ENCODE data around the gene KATNB1. TPM values are rescaled to one million over a fixed set of nuclear protein-coding genes. Genes with fewer than 3 reads are reported as not detected.

The KATNB1 gene, protein sequence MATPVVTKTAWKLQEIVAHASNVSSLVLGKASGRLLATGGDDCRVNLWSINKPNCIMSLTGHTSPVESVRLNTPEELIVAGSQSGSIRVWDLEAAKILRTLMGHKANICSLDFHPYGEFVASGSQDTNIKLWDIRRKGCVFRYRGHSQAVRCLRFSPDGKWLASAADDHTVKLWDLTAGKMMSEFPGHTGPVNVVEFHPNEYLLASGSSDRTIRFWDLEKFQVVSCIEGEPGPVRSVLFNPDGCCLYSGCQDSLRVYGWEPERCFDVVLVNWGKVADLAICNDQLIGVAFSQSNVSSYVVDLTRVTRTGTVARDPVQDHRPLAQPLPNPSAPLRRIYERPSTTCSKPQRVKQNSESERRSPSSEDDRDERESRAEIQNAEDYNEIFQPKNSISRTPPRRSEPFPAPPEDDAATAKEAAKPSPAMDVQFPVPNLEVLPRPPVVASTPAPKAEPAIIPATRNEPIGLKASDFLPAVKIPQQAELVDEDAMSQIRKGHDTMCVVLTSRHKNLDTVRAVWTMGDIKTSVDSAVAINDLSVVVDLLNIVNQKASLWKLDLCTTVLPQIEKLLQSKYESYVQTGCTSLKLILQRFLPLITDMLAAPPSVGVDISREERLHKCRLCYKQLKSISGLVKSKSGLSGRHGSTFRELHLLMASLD
- total RNA-seq: 30.8 TPM

DNA sequence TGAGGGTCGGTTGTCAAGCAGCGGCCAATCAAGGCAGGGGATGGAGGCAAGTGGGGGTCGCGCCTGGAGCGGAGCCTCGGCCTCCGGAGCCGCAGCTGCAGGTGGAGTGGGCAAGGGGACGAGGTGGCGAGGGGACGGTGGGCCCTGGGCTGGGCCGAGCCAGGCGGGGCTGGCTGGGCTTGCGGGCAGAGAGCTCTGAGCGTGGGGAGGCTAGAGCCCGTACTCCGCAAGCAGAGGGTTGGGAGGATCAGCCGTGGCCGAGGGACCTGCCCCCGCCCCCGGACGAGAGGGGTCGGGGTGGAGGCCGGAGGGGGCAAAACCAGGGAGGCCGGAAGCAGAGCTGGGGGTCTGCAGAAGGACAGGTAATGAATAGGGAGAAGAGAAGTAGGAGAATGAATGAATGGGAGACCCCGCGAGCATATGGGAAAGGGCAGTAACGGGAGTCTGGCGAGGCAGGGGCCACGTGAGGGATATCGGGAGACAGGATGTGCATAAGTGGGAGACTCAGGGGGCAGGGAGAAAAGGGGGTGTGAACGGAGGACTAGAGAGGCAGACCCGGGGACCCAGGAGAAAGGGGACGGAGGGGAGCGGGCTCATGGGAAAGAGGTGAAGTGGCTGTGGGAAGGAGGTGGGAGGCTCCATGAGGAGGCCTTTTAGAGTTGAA lies at the start of gene KATNB1:
Gene KATNB1 (plus strand): TSS at position 16 of the 664 bp plus-strand sequence. CDS start 1,474 bp downstream, outside the sequence.

GRCh38 chr16:57694725-57695679 lies 40.6 kb upstream of the KATNB1 start, which contains the start of gene DRC7:
TSS of gene DRC7 (plus strand) at chr16:57694806. CDS start at chr16:57697950, 3,144 bp downstream.

DNA sequence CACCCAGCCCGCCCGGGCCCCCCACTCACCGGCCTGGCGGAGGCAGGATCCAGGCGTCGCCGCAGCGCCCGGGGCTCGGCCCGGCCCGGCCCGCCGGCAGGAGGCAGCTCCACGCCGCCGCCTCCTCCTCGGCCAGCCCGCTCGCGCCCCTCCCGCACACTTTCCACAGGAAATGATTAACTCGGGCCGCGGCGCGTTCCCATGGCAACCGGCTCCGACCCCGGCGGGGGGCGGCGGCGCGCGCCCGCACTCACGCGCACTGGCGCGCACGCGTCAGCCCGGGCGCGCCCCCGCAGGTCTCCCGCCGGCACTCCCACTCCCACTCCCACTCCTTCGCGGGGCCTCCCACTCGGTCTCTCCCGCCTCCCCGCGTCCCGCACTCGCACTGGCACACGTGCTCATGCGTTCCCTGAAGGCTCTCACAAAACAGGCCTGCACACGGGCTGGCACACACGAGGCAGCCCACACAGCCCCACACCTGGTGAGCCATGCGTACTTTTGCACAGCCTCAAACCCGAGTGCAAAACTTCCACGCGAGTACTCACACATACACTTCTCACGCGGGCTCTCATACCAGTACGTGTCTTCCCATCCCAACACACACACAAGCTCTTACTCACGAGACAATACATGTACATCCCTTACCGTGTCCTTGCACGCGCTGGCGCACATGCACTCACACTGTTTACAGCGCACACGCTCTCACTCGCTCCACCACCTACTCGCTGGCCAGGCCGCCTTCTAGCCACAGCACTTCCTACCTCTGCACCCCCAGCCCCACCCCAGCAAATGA lies 67.0 kb downstream of the KATNB1 start, which contains the start of gene KIFC3:
Gene KIFC3 (minus strand): TSS at position 151 of the 793 bp plus-strand sequence. CDS start 4,248 bp downstream, outside the sequence.

Other genes with a start within 250 kb of the KATNB1 start
- gene DOK4, start 249.3 kb upstream of the KATNB1 start, total RNA-seq: 27.1 TPM
- 17.3 TPM for gene CCDC102A, start 199.2 kb upstream of the KATNB1 start, total RNA-seq
- 0.11 TPM for gene ADGRG5, start 193.1 kb upstream of the KATNB1 start, total RNA-seq
- gene ADGRG1, start 107.1 kb upstream of the KATNB1 start, total RNA-seq: 18.3 TPM
- gene ADGRG3, start 67.5 kb upstream of the KATNB1 start, total RNA-seq: 1.4 TPM
- 0.16 TPM for gene DRC7, start 41.0 kb upstream of the KATNB1 start, total RNA-seq
- 84.1 TPM for gene KIFC3, start 66.7 kb downstream of the KATNB1 start, total RNA-seq
- gene CNGB1, start 235.4 kb downstream of the KATNB1 start, total RNA-seq: 50.7 TPM